Thoracic aorta (tissue), 2 donors: ENCODE results near the gene ST3GAL5. TPM values are rescaled to one million over a fixed set of nuclear protein-coding genes. Genes with fewer than 3 reads are reported as not detected.
"Not testable (repeated sequence)": the region's sequence is repeated elsewhere in the genome, so short reads cannot be mapped to it uniquely, and the experiment has no call there.

Experiments
- ATAC-seq: fragments of 150-250 bp; one replicate; pipeline ENCODE4 v1.8.0; 2017; ENCODE audit warnings: low read depth; ENCODE audit not compliant: insufficient number of reproducible peaks, low FRiP score
- DNase-seq: peaks from one replicate; pipeline ENCODE4 v3.0.0-alpha.2; 2020; ENCODE audit warnings: low spot score
- H3K27ac ChIP-seq, 2 donors: fragments of 200-600 bp; sonication (generic); 1 replicate in 1 of 2; 2 replicates in 1 of 2; pipeline ENCODE4 v1.5.1; 2016; ENCODE audit warnings: mild to moderate bottlenecking in 2 of 2, moderate library complexity in 2 of 2
- H3K27me3 ChIP-seq: fragments of 200-600 bp; sonication (generic); replicated peaks from 2 replicates; pipeline ENCODE4 v1.6.0; 2016; ENCODE audit warnings: mild to moderate bottlenecking; ENCODE audit not compliant: insufficient read depth
- H3K36me3 ChIP-seq: fragments of 200-600 bp; sonication (generic); one replicate; pipeline ENCODE4 v1.5.1; 2016
- H3K4me1 ChIP-seq, 2 donors: fragments of 200-600 bp; sonication (generic); 1 replicate in 1 of 2; 2 replicates in 1 of 2; pipeline versions ENCODE4 v1.5.1 to v1.6.0; 2016; ENCODE audit warnings: low read depth in 2 of 2, mild to moderate bottlenecking in 1 of 2; ENCODE audit not compliant: control insufficient read depth in 1 of 2
- H3K4me3 ChIP-seq: fragments of 200-600 bp; sonication (generic); 2 replicates; pipeline ENCODE4 v1.5.1; 2016; ENCODE audit warnings: mild to moderate bottlenecking
- H3K9me3 ChIP-seq: fragments of 200-600 bp; sonication (generic); 2 replicates; pipeline ENCODE4 v1.5.1; 2016
- total RNA-seq, 2 donors: library from RNA; depleted of rRNA; stranded (reverse); fragments of >200 nt; gene quantifications; one replicate each; pipeline versions ENCODE4 v1.1.0 to v1.2.3, GENCODE V29; 2016
- TF ChIP-seq, protein P1 (sequence below): fragments of 200-600 bp; sonication (generic); IDR thresholded peaks from one replicate; pipeline ENCODE4 v1.5.1; 2019; ENCODE audit warnings: antibody characterized with exemption

The ST3GAL5 gene
- total RNA-seq, 2 donors from 2014 or later: 11.9 to 32.7 TPM

DNA sequence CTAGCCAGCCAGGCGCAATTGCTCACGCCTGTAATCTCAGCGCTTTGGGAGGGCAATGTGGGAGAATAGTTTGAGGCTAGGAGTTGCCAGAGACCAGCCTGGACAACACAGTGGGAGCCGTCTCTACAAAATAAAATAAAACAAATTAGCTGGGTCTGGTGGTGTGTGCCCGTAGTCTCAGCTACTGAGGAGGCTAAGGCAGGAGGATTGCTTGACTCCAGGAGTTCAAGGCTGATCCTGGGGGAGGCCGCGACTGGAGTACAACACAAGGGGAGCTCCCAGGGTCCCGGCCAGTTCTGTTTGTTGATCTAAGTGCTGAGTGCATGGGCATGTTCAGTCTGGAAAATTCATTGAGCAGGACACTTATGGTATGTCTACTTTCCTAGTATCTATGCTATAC lies 2.6 kb downstream of the ST3GAL5 start:
- no peak for DNase-seq
- no peak for ATAC-seq
- H3K36me3 ChIP-seq: no peaks in the 10 kb centered on the region
- peaks cover 26 to 38% of the 10 kb centered on the region in 2 donors for H3K4me1 ChIP-seq
- peak overlapping the region; percentile 25 to 67 for H3K27ac ChIP-seq
- H3K4me3 ChIP-seq: no peak overlapping the region
- no peaks in the 10 kb centered on the region for H3K27me3 ChIP-seq
- no peaks in the 10 kb centered on the region for H3K9me3 ChIP-seq
- TF ChIP-seq, protein P1, sequence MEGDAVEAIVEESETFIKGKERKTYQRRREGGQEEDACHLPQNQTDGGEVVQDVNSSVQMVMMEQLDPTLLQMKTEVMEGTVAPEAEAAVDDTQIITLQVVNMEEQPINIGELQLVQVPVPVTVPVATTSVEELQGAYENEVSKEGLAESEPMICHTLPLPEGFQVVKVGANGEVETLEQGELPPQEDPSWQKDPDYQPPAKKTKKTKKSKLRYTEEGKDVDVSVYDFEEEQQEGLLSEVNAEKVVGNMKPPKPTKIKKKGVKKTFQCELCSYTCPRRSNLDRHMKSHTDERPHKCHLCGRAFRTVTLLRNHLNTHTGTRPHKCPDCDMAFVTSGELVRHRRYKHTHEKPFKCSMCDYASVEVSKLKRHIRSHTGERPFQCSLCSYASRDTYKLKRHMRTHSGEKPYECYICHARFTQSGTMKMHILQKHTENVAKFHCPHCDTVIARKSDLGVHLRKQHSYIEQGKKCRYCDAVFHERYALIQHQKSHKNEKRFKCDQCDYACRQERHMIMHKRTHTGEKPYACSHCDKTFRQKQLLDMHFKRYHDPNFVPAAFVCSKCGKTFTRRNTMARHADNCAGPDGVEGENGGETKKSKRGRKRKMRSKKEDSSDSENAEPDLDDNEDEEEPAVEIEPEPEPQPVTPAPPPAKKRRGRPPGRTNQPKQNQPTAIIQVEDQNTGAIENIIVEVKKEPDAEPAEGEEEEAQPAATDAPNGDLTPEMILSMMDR: no peak

DNA sequence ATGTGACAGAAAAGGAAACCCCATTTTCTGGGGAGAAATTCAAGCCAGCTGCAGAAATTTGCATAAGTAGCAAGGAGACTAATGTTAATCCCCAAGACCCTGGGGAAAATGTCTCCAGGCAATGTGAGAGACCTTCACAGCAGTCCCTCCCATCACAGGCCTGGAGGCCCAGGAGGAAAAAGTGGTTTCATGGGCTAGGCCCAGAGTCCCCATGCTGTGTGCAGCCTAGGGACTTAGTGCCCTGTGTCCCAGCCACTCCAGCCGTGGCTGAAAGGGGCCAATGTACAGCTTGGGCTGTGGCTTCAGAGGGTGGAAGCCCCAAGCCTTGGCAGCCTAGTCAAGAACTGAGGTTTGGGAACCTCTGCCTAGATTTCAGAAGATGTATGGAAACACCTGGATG lies 7.0 kb downstream of the ST3GAL5 start:
- ATAC-seq, H3K9me3 ChIP-seq, H3K27ac ChIP-seq, H3K27me3 ChIP-seq, H3K4me3 ChIP-seq, H3K36me3 ChIP-seq, DNase-seq: not testable (repeated sequence)
- peaks cover 7 to 36% of the 10 kb centered on the region in 2 donors for H3K4me1 ChIP-seq

DNA sequence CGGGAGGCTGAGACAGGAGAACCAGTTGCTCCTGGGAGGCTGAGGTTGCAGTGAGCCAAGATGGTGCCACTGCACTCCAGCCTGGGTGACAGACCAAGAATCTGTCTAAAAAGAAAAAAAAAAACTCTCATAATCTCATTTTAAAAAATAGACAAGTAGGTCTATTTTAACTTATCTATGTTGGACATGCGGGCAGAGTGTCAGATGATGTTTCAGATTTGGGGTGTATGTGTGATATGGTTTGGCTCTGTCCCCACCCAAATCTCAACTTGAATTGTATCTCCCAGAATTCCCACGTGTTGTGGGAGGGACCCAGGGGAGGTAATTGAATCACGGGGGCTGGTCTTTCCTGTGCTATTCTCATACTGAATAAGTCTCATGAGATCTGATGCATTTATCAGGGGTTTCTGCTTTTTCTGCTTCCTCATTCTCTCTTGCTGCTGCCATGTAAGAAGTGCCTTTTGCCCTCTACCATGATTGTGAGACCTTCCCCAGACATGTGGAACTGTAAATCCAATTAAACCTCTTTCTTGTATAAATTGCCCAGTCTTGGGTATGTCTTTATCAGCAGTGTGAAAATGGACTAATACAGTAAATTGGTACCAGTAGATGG lies 8.0 kb downstream of the ST3GAL5 start:
- ATAC-seq, H3K27ac ChIP-seq, H3K27me3 ChIP-seq, DNase-seq, H3K4me3 ChIP-seq, H3K9me3 ChIP-seq, H3K36me3 ChIP-seq: not testable (repeated sequence)
- H3K4me1 ChIP-seq: peaks cover 0 to 34% of the 10 kb centered on the region in 2 donors

DNA sequence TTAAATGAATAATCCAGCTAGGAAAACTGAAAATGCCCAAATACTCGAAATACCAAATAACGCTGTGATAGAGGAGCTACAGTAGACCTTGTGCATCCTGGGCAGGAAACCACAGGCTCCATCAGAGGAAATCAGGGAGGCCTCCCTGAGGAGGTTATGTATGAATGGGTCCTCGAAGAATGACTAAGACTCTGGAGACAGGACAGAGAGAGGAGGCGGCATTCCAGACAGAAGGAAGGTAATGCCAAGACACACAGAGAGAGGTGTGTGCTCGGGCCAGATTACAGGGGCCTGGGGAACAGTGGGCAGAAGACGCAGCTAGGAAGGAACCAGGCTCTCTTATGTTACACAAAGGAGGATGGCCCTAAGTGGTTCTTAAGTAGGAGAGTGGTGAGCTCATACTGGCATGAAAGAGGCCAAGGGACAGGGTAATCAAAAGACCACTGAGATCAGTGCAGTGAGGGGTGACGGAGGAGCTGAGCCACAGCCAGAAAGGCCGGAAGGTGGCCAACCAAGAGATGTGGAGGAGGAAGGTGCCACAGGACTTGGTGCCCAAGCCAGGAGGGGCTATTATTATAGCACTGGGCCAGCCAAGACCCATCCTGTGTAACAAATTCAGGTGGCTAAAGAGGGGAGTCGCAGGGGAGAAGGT lies 9.9 kb downstream of the ST3GAL5 start:
- no peak overlapping the region for H3K4me3 ChIP-seq
- H3K4me1 ChIP-seq: peaks cover 0 to 28% of the 10 kb centered on the region in 2 donors
- ATAC-seq: no peak
- H3K27me3 ChIP-seq: no peaks in the 10 kb centered on the region
- H3K9me3 ChIP-seq: no peaks in the 10 kb centered on the region
- TF ChIP-seq, protein P1: no peak
- no peaks in the 10 kb centered on the region for H3K36me3 ChIP-seq
- H3K27ac ChIP-seq: peak overlapping the region; percentile 1 to 8
- DNase-seq: no peak

DNA sequence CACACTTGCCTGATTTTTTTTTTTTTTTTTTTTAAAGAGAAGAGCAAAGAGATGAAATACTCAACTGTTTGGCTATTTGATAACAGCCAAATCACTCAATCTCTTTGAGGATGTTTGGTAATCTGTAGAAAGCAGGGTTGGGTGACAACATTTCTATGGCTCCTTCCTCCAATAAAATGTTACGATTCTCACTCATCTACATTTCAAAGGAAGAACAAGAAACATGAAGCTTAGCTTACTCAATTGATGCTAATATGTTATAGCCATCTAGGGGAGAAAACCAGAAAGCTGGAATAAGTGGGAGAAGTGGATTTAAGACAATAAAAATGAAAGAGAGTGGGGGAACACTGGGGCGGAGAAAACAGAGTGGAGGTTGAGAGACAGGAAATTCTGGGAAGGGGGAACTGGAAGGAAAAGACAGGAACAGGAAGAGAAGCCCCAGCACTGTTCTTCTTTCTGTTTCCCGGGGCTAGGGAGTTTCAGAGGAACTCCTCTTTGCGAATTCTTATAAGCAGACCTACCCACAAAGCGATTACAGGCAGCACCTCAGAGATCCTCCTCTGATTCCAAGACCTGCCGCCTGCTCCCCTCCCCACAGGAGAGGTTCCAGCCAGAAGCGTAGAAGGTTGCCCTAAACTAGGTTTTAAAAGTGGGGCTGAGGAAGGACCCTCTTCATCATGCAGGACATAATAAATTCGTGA lies 13.3 kb downstream of the ST3GAL5 start:
- DNase-seq (no peak), ATAC-seq (no peak)
- Histone ChIP-seq H3K4me1 (peaks cover 0 to 28% of the 10 kb centered on the region in 2 donors), H3K36me3 (no peaks in the 10 kb centered on the region), H3K27me3 (no peaks in the 10 kb centered on the region), H3K27ac (no peak overlapping the region), H3K4me3 (peak overlapping the region; percentile 11), H3K9me3 (no peaks in the 10 kb centered on the region)
- TF ChIP-seq, protein P1: no peak

DNA sequence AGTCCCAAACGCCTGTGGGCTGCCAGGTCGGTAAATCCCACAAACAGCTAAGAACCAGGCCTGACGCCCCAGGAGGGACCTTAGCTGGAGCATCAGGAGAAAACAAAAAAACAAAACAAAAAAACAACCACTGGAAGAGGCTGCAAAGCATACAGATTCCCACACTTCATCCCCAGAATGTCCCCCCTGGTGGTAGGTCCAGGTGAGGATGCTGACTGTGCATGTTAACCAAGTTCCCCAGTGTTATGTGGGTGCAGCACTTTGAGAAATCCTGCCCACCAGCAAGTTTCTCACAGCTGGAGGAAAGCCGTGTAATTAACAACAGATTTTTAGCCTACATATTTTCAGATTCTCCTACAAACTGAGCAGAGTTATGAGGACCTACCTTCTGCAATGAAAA lies 15.1 kb downstream of the ST3GAL5 start:
- Histone ChIP-seq H3K4me3 (no peak overlapping the region), H3K9me3 (no peaks in the 10 kb centered on the region), H3K27me3 (no peaks in the 10 kb centered on the region), H3K4me1 (peaks cover 0 to 22% of the 10 kb centered on the region in 2 donors), H3K36me3 (no peaks in the 10 kb centered on the region), H3K27ac (no peak overlapping the region)
- DNase-seq (no peak), ATAC-seq (no peak)
- TF ChIP-seq, protein P1: no peak
